Measurements from ENCODE around the gene FAM76B. TPM values are rescaled to one million over a fixed set of nuclear protein-coding genes. Genes with fewer than 3 reads are reported as not detected.
A peak's percentile ranks its signal among the peaks of the same experiment; 100 is the strongest.

The FAM76B gene
- total RNA-seq, 1 donor from 2014 or later, result 22.6 TPM

GRCh38 chr11:95792200-95792599 lies 2.6 kb upstream of the FAM76B start:
- no peaks in the 10 kb centered on the region for H3K9me3 ChIP-seq
- H3K4me3 ChIP-seq, result peak overlapping the region; percentile 91
- no peak overlapping the region for H3K27ac ChIP-seq
- H3K27me3 ChIP-seq (ENCODE audit: low read depth), result no peaks in the 10 kb centered on the region
- H3K4me1 ChIP-seq, result peaks cover 26% of the 10 kb centered on the region
- TF ChIP-seq CTCF (IDR thresholded peaks at IDR 0.05), result no peak
- intact Hi-C loops (cut with DNase I), result no loop called here
- DNase-seq, result no peak
- H3K36me3 ChIP-seq, result peaks cover 4% of the 10 kb centered on the region
- ATAC-seq, result no peak

GRCh38 chr11:95791709-95792033 lies 2.1 kb upstream of the FAM76B start:
- no peak for TF ChIP-seq CTCF (IDR thresholded peaks at IDR 0.05)
- peak overlapping the region; percentile 98 for H3K27ac ChIP-seq
- no peak for ATAC-seq
- intact Hi-C loops (cut with DNase I), result no loop called here
- H3K9me3 ChIP-seq, result no peaks in the 10 kb centered on the region
- no peaks in the 10 kb centered on the region for H3K27me3 ChIP-seq (ENCODE audit: low read depth)
- H3K4me3 ChIP-seq, result peak overlapping the region; percentile 91
- H3K36me3 ChIP-seq, result peaks cover 9% of the 10 kb centered on the region
- no peak for DNase-seq
- peaks cover 26% of the 10 kb centered on the region for H3K4me1 ChIP-seq

GRCh38 chr11:95790933-95791708 lies 1.5 kb upstream of the FAM76B start:
- H3K9me3 ChIP-seq, result no peaks in the 10 kb centered on the region
- peak overlapping the region; percentile 91 for H3K4me3 ChIP-seq
- peak overlapping the region; percentile 98 for H3K27ac ChIP-seq
- peak; percentile 33 to 42 for ATAC-seq
- peaks cover 15% of the 10 kb centered on the region for H3K36me3 ChIP-seq
- H3K4me1 ChIP-seq, result peaks cover 26% of the 10 kb centered on the region
- no peak for TF ChIP-seq CTCF (IDR thresholded peaks at IDR 0.05)
- H3K27me3 ChIP-seq (ENCODE audit: low read depth), result no peaks in the 10 kb centered on the region
- DNase-seq, result peak; percentile 86
- intact Hi-C loops (cut with DNase I), result no loop called here

- ATAC-seq (peak; percentile 93 to 94), DNase-seq (peak; percentile 95)
- intact Hi-C loops (cut with DNase I), result no loop called here
- Histone ChIP-seq H3K27me3 (ENCODE audit: low read depth) (no peaks in the 10 kb centered on the region), H3K27ac (peak within 1 kb of the TSS; percentile 98), H3K9me3 (no peaks in the 10 kb centered on the region), H3K4me3 (peak within 1 kb of the TSS; percentile 91), H3K36me3 (peaks cover 23% of the 10 kb centered on the region), H3K4me1 (peaks cover 26% of the 10 kb centered on the region)
- TF ChIP-seq CTCF (IDR thresholded peaks at IDR 0.05), result no peak
Observed at GRCh38 chr11:95790123-95790932, 746 bp upstream of the FAM76B start, which contains the start of gene CEP57. Gene CEP57 (plus strand): TSS chr11:95790498. CDS start chr11:95790699, 201 bp downstream.

GRCh38 chr11:95788921-95789505 lies 569 bp downstream of the FAM76B start:
- Histone ChIP-seq H3K27ac (peak overlapping the region; percentile 98), H3K4me1 (peaks cover 26% of the 10 kb centered on the region), H3K36me3 (peaks cover 36% of the 10 kb centered on the region), H3K9me3 (no peaks in the 10 kb centered on the region), H3K27me3 (ENCODE audit: low read depth) (no peaks in the 10 kb centered on the region), H3K4me3 (peak overlapping the region; percentile 91)
- DNase-seq (no peak), ATAC-seq (no peak)
- TF ChIP-seq CTCF (IDR thresholded peaks at IDR 0.05), result no peak
- intact Hi-C loops (cut with DNase I), result no loop called here
